Sigmoid colon (tissue), 7 donors: Measurements from ENCODE around the gene TFAP2D. TPM values are rescaled to one million over a fixed set of nuclear protein-coding genes. Genes with fewer than 3 reads are reported as not detected.

Experiments used
- DNase-seq: peaks from one replicate; pipeline ENCODE4 v3.0.0-alpha.2; 2019
- H3K27ac ChIP-seq, 4 donors: fragments of 200-600 bp; sonication (generic); one replicate each; pipeline ENCODE4 v1.5.1; 2016 to 2019; ENCODE audit warnings: mild to moderate bottlenecking in 1 of 4
- H3K27me3 ChIP-seq, 3 donors: fragments of 200-600 bp; sonication (generic); one replicate each; pipeline ENCODE4 v1.5.1; 2019; ENCODE audit warnings: mild to moderate bottlenecking in 1 of 3
- H3K36me3 ChIP-seq, 4 donors: fragments of 200-600 bp; sonication (generic); one replicate each; pipeline ENCODE4 v1.5.1; 2016 to 2019
- H3K4me1 ChIP-seq, 4 donors: fragments of 200-600 bp; sonication (generic); one replicate each; pipeline ENCODE4 v1.5.1; 2017 to 2019
- H3K4me3 ChIP-seq, 4 donors: fragments of 200-600 bp; sonication (generic); one replicate each; pipeline ENCODE4 v1.5.1; 2017 to 2019; ENCODE audit warnings: mild to moderate bottlenecking in 2 of 4, moderate library complexity in 1 of 4
- H3K9me3 ChIP-seq, 4 donors: fragments of 200-600 bp in 3 of 4; sonication (generic) in 3 of 4; one replicate each; pipeline versions ENCODE4 v1.5.1 to v1.6.1; 2013 to 2019
- EP300 ChIP-seq, 4 donors: sonication (generic); formaldehyde crosslinking; IDR thresholded peaks; one replicate each; pipeline ENCODE4 v1.6.1; 2017; ENCODE audit warnings: antibody characterized with exemption in 4 of 4
- POLR2A ChIP-seq, 2 donors: fragments of 450-650 bp; IDR thresholded peaks; one replicate each; pipeline ENCODE4 v1.6.1; 2016; ENCODE audit warnings: antibody characterized with exemption in 2 of 2, mild to moderate bottlenecking in 2 of 2, moderate library complexity in 2 of 2
- POLR2AphosphoS5 ChIP-seq, 4 donors: sonication (generic); formaldehyde crosslinking; IDR thresholded peaks; one replicate each; pipeline ENCODE4 v1.6.1; 2017; ENCODE audit warnings: antibody characterized with exemption in 4 of 4
- WGBS, 2 donors: extraction: QIAGEN DNeasy Blood & Tissue Kit; methylation state at CpG; one replicate each; pipeline ENCODE4 v1.1.7; 2013; 5-methylcytosine and 5-hydroxymethylcytosine counted together
- intact Hi-C: fragments of 100-400 bp; cut with DNase I; formaldehyde crosslinking; loops from one replicate; pipeline ENCODE4 v1.15.1; 2023
- polyA plus RNA-seq, 3 donors: library from polyadenylated mRNA; stranded (reverse); fragments of 200-250 nt; gene quantifications; one replicate each; pipeline ENCODE4 v1.2.3, GENCODE V29; 2013
- total RNA-seq, 4 donors: library from RNA; depleted of rRNA; stranded (reverse); fragments of >200 nt; gene quantifications; one replicate each; pipeline ENCODE4 v1.1.0, GENCODE V29; 2016
- TF ChIP-seq, protein P1 (sequence below), 4 experiments: fragments of 450-650 bp in 3 of 4; fragments of 200-600 bp in 1 of 4; IDR thresholded peaks; one replicate each; pipeline ENCODE4 v1.5.1; 2016 to 2019; ENCODE audit warnings: antibody characterized with exemption in 4 of 4, mild to moderate bottlenecking in 3 of 4, moderate library complexity in 2 of 4
- donor health status: healthy with polysubstance abuse.
- donor health status: Bipolar disorder and iron deficiency.
- donor health status: healthy.

TFAP2D gene
- total and polyA plus RNA-seq, 7 donors, result not detected

DNA sequence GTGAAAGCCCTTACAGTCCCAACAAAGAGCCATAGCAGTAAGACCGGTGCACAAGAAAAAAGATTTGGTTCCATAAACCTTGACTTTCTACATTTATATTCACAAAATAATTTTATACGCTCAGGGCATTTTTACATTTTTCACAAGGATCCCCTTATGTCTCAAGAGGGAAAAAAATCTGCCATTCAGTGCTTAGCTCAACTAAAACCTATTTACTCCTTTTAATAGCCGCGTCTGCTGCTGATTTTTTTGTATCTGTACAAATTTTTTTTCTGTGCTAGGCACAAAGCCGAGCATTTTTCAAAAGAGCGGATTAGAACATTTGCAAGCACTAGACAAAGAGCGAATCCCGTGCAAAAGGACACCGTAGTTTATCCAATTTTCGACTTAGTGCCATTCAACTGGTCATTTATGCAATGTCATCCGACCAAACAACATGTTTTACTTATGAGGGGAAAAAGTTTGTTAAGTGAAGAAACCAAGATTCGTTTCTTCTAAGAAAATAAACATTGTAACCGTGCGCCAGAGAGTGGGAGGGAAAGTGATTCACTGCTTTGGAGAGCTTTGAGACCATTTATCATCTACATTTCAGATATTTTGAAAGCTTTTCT lies 3.7 kb downstream of the TFAP2D start:
- H3K4me3 ChIP-seq, result no peak overlapping the region
- WGBS, 2 donors, result 5 to 9% methylated on average over 14 of the region's 14 CpGs
- H3K4me1 ChIP-seq, result no peaks in the 10 kb centered on the region
- H3K9me3 ChIP-seq, result no peaks in the 10 kb centered on the region
- DNase-seq, result no peak
- intact Hi-C loops, result no loop called here
- peaks cover 7 to 75% (median 34%) of the 10 kb centered on the region in 3 donors for H3K27me3 ChIP-seq
- H3K36me3 ChIP-seq, result no peaks in the 10 kb centered on the region
- H3K27ac ChIP-seq, result no peak overlapping the region
- TF ChIP-seq EP300 (IDR thresholded peaks at IDR 0.05), result no peak
- no peak for TF ChIP-seq POLR2AphosphoS5 (IDR thresholded peaks at IDR 0.05)
- TF ChIP-seq, protein P1, sequence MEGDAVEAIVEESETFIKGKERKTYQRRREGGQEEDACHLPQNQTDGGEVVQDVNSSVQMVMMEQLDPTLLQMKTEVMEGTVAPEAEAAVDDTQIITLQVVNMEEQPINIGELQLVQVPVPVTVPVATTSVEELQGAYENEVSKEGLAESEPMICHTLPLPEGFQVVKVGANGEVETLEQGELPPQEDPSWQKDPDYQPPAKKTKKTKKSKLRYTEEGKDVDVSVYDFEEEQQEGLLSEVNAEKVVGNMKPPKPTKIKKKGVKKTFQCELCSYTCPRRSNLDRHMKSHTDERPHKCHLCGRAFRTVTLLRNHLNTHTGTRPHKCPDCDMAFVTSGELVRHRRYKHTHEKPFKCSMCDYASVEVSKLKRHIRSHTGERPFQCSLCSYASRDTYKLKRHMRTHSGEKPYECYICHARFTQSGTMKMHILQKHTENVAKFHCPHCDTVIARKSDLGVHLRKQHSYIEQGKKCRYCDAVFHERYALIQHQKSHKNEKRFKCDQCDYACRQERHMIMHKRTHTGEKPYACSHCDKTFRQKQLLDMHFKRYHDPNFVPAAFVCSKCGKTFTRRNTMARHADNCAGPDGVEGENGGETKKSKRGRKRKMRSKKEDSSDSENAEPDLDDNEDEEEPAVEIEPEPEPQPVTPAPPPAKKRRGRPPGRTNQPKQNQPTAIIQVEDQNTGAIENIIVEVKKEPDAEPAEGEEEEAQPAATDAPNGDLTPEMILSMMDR (IDR thresholded peaks at IDR 0.05), result no peak
- TF ChIP-seq POLR2A (IDR thresholded peaks at IDR 0.05), result no peak

DNA sequence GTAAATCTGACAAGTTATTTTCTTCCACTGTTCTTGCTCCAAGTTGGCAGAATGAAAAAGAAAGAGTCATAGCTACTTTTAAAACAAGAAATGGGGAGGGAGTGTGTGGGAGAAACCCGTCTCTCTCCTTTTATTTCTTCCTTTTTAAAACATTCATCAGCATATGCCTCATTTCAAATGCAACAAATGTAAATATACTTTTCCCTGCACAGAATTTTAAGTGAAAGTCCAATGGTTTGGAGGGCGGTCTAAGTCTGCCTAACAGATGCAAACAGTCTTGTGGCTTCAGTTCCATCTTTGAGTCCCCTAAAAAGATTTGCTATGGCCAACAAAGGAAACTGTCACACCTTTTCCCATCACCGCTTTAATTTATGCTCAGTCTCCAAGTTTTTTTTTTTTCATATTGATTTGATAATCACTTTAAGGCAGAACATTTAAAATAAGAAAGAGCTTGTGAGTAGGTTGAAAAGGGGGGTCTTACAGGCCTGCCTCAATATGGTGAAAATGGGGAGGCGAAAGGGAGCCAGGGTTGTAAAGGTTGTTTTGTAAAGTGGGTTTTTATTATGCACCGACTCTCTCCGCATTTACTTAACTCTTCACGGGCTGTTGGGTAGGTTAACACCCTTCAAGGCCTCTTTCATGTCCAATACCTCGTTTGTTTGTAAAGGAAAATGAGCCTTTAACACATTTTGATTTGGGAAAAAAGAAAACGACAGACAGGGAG lies 4.6 kb downstream of the TFAP2D start:
- WGBS, 2 donors, result 5 to 7% methylated on average over 9 of the region's 9 CpGs
- H3K9me3 ChIP-seq, result no peaks in the 10 kb centered on the region
- peaks cover 7 to 77% (median 30%) of the 10 kb centered on the region in 3 donors for H3K27me3 ChIP-seq
- H3K4me1 ChIP-seq, result no peaks in the 10 kb centered on the region
- intact Hi-C loops, result no loop called here
- TF ChIP-seq EP300 (IDR thresholded peaks at IDR 0.05), result no peak
- TF ChIP-seq POLR2A (IDR thresholded peaks at IDR 0.05), result no peak
- TF ChIP-seq, protein P1 (IDR thresholded peaks at IDR 0.05), result no peak
- TF ChIP-seq POLR2AphosphoS5 (IDR thresholded peaks at IDR 0.05), result no peak
- H3K36me3 ChIP-seq, result no peaks in the 10 kb centered on the region
- H3K27ac ChIP-seq, result no peak overlapping the region
- no peak overlapping the region for H3K4me3 ChIP-seq
- no peak for DNase-seq

DNA sequence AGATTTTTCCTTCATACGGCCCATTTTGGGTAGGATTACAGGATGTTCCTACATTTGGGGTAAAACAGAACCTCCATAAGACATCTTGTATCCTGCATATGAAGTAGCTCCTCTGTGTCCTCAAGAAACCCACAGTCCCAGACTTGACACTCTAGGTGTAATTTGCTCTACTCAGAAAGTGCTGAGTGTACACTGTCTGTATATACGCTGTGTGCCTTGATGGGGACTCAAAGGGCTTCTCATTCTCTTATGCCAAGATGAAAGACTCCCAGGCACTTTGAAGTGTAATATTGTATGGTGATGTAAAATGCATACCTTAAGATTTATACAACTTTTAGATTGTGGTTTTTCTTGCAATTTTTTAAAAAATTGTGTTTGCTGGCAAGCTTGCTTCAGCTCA lies 5.2 kb downstream of the TFAP2D start:
- intact Hi-C loops, result no loop called here
- Histone ChIP-seq H3K27ac (no peak overlapping the region), H3K27me3 (peaks cover 7 to 77% (median 30%) of the 10 kb centered on the region in 3 donors), H3K4me3 (no peak overlapping the region), H3K4me1 (no peaks in the 10 kb centered on the region), H3K9me3 (no peaks in the 10 kb centered on the region), H3K36me3 (no peaks in the 10 kb centered on the region)
- no peak for DNase-seq
- TF ChIP-seq EP300 (IDR thresholded peaks at IDR 0.05), result no peak
- TF ChIP-seq, protein P1 (IDR thresholded peaks at IDR 0.05), result no peak
- no peak for TF ChIP-seq POLR2AphosphoS5 (IDR thresholded peaks at IDR 0.05)
- TF ChIP-seq POLR2A (IDR thresholded peaks at IDR 0.05), result no peak
- 15 to 40% methylated on average over 2 of the region's 2 CpGs for WGBS, 2 donors

DNA sequence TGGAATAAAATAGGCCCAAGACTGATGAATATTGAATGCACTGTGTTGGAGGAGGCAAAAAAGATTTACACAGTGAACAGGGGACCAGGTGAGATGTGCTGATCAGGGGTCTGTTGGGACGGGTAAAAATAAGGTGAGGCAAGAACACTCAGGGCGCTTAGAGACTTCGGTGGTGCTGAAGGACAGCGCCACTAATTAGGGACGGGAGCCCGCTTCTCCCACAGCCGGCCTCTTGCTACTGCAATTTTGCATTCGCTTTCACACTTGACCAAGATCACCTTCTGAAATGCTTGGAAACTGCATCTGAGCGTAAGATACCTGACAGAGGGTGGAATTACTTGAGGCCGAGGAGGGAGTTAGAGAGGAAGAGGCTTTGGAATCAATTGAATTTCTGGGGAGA lies 7.3 kb downstream of the TFAP2D start:
- Histone ChIP-seq H3K27me3 (peaks cover 4 to 76% (median 27%) of the 10 kb centered on the region in 3 donors), H3K27ac (no peak overlapping the region), H3K4me1 (no peaks in the 10 kb centered on the region), H3K9me3 (no peaks in the 10 kb centered on the region), H3K36me3 (no peaks in the 10 kb centered on the region), H3K4me3 (no peak overlapping the region)
- TF ChIP-seq POLR2A (IDR thresholded peaks at IDR 0.05), result no peak
- no peak for TF ChIP-seq EP300 (IDR thresholded peaks at IDR 0.05)
- TF ChIP-seq, protein P1 (IDR thresholded peaks at IDR 0.05), result no peak
- no peak for TF ChIP-seq POLR2AphosphoS5 (IDR thresholded peaks at IDR 0.05)
- intact Hi-C loops, result no loop called here
- DNase-seq, result no peak
- WGBS, 2 donors, result 8 to 17% methylated on average over 10 of the region's 10 CpGs
